M059J (cell line): Measurements from ENCODE around the gene PRKN. TPM values are rescaled to one million over a fixed set of nuclear protein-coding genes. Genes with fewer than 3 reads are reported as not detected.

Source experiments
- DNase-seq: peaks from one replicate; pipeline ENCODE4 v3.0.0-alpha.2; 2012; ENCODE audit warnings: low read depth
- total RNA-seq: library from RNA; depleted of rRNA; stranded (reverse); fragments of >200 nt; shearing (Covaris generic); gene quantifications from 2 replicates; pipeline ENCODE4 v1.2.3, GENCODE V29; 2014

The PRKN gene
- total RNA-seq, 1 experiment from 2014 or later: 0.07 TPM

DNA sequence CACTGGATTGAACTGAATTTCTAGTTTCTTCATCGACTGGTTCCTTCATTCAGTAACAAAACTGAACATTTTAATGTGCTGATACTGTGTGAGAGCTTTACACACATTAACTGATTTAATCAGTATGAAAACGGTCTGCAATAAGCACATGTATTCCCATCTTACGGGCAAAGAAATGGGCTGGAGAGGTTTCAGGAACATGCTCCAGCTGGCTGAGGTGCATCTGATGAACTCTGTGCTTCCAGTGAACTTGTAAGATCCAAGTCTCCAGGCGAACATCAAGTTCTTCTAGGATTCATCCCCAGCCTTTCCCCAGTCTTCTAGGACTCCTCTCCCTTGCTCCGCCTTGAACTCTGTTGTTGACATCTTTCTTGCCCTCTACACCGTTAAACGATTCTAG lies 1233.0 kb downstream of the PRKN start:
- DNase-seq: no peak

DNA sequence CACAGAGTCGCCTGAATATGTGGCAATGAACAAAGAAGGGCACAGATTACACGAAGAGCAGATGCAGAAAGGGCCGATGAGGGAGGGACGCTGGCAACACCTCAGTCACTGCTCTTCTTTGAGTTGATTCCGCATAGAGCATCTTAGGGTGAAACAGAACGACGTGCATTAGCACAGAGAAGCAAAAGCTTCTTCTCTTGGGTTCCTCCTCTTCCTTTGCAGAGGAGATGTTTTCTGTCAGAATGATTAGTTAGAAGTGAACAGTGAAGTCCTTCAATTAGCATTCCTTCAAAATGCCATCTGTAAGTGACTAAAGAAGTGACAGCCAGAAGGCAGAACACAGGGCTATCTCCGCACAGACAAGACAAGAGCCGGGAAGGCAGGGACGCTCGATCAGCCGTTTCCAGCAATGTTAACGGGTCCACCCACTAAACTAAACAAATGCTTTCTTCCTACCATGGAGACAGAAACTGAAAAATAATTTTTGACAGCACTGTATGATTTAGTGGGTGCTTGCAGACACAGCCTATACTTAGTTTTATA lies 1233.9 kb downstream of the PRKN start:
- DNase-seq: no peak

GRCh38 chr6:161489626-161490306 lies 1237.8 kb downstream of the PRKN start:
- peak; percentile 37 for DNase-seq

DNA sequence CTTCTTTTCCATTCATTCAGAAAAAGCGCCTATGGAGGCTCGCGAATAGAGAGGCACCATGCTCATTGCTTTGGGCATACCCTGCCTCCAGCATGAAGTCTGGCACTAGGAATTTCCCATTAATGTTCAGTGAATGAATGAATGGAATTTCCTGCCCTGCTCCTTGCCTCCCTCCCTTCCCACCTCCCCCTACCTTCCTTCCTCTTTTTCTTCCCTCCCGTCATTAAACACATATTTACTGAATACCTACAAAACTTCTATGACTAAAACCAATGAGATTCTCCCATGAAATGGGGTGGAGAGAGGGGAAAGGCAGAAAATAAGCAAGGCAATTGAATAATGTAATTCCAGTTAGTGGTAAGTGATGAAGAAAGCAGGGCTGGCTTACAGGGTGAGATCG lies 1239.9 kb downstream of the PRKN start:
- peak; percentile 69 for DNase-seq

DNA sequence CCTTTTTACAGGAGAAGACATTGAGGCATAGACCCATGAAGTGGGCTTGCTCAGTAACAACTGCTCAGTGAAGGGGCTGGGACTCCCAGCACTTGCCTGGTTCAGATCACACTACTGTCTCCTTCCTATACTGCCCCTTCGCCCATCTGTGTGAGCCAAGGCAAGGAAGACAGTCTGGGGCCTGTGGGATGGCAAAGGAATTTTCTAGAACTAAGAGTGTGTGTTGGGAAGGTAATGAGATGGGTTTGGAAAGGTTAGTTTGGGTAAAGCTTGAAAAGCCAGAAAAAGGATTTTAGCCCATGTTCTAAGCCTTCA lies 1240.4 kb downstream of the PRKN start:
- no peak for DNase-seq

DNA sequence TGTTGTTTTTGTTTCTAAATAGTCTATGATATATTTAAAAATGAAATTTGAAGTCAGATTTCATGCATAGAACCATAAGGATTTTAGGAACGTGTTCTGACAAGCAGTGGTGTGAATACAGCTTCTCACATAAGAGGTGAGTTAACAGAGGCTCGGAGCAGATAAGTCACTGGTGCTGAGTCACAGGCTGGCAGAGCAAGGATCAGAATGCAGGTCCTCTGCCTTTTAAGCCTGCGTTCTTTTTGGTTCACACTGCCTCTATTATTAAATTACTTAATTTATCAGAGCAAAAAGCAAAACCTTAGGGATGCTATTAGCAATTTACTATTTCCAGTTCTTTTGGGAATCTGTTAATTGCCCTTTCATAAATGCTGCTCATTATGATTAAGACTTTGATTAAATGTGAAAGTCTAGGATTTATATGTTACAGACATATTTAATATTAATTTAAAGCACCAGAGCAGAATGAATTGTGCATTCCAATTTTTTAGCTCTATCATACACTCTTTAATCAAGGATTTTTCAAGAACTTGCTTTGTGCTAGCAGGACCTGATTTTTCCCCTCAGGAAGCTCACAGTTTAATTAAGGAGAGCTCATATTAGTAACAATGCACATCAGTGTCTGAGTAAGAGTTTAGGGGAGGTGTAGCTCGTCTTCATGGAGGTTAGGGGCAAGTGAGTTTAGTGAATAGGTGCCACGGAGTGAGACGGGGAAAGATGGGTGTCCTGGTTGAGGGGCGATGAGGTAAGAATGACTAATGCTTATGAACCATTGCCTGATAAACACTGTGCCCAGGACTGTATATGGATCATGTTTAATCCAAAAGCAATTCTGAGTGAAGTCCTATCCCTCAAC lies 1241.0 kb downstream of the PRKN start:
- DNase-seq: peak; percentile 86

DNA sequence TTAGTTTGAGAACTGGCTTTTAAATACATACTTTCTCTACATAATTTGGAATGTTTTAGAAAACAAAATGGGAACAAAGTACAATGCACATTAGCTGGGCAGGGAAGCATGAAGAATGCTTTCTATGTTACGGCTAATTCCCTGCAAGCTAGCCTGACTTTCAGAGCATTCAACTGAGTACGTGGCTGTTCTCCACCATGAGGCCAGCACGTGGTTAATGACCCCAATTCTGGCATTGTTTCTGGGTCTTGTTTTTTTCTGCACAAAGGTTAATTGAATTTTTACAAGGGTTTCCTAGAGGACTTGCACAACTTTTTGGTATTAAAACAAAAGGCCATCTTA lies 1245.1 kb downstream of the PRKN start:
- DNase-seq: no peak

DNA sequence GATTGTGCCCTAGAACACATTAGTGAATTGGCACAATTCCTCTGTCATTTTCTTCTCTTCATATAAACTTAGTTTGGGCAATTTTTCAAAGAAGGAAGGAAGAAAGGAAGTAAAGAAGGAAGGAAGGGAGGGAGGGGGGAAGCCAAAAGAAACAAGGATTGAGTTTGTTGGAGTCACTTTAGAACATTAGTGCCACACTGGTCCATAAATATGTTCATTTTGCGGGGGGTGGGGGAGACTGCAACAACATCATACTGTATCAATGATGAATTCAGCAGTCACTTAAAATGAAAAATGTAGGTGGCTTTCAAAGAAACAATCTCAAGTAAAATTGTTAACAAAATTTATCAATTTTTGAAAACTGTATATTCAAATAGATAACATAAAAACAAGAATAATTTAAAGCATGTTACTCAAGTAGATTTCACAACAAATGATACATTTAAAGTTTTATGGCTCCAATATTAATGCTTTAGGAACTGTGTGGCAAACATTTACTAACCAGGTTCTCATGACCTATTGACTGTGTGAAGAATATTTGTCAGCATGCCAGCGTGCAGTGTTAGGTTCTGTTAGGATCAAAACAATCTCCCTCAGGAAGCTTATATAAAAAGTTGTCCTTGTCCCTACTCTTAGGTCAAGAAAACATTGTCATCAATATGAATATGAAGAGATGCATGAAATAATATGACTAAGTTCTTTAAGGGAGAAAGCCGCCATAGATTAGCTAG lies 1245.6 kb downstream of the PRKN start:
- peak; percentile 56 for DNase-seq

DNA sequence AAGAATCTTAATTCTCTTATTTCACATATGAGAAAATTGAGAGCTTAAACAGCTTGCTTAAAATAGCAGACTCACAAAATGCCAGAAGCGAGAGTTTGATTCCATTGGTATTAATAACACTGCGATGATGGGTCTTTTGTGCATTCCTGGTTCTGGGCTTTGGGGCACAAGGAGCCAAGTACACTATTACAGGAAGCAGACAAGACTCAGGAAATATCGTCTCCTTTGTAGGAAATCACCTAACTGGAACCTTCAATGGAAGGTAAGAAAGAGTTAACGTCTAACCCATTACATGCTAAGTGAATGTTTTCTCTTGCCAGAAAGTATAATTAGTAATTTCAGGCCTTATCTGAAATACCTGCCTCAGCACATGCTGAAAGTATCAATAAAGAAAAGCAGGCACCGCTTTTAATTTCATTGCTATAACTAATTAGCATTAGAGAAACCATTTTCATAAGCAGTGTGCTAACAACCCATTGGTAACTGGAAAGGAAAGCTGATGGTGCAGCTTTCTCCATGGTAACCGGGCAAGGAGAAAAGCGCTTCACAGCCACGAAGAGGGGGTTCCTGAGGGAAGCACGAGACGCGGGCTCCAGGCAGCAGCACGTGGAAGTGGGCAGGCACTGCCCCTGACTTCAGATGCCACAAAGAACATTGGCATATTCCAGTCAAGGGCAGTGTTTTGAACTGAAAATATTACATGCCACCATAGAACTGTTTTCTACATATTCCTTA lies 1247.0 kb downstream of the PRKN start:
- DNase-seq: no peak

DNA sequence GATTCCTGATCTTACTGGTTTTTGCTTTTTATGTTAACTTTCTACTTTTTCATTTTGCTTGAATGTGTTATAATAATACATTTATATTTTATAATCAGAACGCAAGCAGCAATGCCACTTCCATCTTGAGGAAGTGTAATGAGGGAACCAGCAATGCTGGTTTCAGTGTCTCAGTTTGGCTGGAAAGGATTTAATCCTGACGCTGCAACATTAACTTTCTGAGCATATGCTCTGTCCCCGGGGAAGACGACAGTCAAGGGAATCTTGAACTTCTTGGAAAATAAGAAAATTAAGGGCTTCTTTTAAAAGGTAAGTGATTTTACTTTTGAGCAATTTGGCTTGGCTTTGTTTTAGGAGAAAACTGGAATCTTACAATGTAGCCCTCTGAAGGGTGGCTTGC lies 1248.2 kb downstream of the PRKN start:
- no peak for DNase-seq

DNA sequence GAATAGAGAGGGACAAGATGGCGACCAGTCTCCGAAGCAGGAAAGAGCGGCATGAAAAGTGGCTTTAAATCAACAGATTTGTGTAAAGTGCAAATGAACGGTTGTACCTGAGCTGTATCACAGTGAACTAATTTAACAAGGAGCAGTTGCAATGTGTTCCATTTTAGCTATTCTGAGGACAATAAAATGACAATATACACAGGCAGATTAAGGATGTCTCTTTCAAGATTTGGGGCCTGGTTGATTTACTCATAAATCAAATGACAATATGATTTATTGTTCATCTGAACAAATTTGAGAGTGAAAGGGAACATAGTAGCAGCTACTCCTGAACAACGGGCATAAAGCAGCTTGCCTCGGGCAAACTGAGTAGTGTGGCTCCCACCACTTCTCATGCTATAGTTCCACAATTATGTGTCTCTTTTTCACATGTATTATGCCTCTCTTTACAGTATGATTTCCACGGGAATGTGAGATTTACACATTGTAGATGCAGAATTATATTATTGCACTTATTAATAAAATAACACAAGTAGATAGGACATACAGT lies 1249.6 kb downstream of the PRKN start:
- no peak for DNase-seq

- DNase-seq: peak; percentile 95
These were observed 1250.9 kb downstream of the PRKN start for GRCh38 chr6:161476711-161477110.

DNA sequence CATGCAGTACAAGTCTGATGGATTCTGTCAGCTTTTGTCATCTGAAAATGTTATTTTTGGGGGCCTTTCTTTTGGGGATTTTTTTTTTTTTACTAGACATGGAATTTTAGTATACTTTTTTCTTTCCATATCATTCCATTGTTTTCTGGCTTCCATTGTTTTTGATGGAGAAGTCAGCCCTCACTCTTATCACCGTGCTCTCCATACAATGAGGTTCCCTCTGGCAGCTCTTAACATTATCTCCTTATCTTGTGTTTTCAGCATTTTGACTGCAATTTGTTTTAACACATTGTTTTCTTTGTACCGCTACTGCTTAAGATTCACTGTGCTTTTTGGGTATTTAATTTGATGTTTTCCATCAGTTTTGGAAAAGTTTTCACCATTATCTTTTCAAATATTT lies 1262.2 kb downstream of the PRKN start:
- no peak for DNase-seq

DNA sequence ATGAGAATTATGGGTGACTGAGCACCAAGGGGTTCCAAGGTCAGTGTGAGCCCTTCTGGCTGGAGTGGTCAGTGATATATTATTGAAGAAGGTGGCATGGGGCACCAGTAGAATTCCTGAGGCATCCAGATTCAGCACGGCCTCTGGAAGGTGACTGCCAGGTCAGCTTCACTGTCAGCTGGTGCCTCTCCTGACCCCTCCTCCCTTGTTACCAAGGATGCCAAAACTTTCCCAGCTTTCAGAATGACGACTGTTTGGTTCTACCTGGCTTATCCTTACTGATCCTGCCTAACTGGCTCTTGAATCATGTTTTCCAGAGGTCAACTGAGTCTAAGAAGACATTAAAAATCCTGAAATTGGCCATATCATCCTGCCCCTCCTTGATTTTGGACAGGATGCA lies 1264.5 kb downstream of the PRKN start:
- peak; percentile 83 for DNase-seq

GRCh38 chr6:161462148-161462547 lies 1265.4 kb downstream of the PRKN start:
- peak; percentile 94 for DNase-seq

DNA sequence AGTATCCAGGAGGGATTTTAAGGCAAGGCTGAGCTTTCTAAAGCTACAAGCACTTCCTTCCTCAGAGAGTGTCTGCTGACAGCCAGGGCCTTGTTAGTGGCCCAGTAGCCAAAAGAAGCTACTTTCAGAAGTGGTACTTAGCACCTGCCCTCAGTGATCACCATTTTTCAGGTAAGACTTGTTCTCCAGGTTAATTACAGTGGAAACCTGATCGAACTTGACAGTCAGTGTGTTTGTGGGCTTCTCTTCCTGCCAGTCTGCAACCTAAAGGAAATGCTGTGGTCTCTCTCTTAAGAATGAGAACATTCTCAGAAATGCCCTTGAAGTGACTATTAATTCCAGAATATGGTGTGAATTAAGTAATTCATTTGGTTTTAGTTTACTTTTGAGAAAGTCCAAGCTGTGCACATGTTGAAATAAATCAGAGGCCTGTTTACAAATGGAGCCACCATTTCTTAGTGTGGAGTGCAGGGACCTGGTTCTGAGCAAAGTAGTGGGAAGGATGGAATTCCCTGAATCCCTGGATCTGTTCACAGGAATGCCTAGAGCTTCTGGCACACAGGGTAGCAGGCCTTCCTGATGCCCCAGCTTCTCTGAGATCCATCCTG lies 1268.5 kb downstream of the PRKN start:
- DNase-seq: no peak

DNA sequence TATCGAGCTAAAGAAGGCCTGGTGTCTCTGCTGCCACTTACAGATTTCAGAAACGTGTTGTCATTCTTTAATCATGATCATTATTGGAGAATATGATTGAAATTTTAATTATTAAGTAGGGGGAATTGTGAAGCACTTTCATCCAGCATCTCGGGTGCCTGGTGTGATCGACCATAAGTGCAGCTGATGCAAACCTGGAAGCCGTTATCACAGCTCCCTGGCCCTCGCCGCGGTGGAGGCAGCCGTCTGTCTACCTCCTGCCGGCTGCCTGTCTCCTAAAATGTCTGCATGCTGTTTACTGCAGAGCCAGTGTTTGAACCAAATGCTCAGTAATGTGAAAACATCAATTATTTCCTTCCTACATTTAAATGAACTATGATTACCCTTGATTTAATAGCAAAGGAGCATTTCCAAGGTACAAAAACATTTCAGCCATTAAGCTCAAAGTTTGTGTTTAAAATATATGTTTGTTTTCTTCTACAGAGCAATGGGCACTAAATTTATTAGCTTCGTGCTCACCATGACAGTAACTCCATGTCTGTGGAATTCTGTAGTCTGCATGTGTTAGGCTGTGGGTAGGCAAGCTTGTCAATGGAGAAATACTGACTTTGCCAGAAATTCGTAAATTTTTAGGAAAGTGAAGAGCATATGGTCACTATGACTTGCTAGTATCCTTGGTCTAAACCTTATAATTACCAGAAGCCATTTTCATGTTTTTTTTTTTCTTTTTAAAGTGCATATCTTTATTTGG lies 1269.2 kb downstream of the PRKN start:
- no peak for DNase-seq

DNA sequence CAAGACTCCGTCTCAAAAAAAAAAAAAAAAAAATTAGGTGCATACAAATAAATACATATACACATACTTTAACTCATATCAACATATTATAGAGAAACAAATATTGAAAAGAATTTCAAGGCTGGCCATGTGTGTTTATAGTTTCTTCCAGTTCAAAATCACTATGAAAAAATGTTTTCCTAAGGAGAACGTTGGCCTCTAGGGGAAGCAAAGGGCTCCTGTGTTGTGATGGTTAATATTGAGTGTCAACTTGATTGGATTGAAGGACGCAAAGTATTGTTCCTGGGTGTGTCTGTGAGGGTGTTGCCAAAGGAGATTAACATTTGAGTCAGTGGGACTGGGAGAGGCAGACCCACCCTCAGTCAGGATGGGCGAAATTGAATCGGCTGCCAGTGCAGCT lies 1271.7 kb downstream of the PRKN start:
- no peak for DNase-seq

DNA sequence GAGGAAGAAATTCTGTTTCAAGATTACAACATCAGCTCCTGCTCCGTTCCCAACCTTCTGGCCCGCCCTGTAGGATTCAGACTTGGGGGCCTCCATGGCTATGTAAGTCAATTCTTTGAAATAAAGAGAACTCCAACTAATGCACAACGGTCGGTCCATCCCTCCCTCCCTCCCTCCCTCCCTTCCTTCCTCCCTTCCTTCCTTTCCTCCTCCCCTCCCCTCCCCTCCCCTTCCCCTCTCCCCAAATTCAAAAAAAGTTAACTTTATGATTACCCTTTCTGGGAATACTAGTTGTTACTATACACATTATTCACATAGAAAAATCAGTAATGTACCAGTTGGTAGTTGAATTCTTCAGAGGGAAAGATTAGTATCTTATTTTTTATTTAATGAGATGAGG lies 1274.0 kb downstream of the PRKN start:
- DNase-seq: no peak

DNA sequence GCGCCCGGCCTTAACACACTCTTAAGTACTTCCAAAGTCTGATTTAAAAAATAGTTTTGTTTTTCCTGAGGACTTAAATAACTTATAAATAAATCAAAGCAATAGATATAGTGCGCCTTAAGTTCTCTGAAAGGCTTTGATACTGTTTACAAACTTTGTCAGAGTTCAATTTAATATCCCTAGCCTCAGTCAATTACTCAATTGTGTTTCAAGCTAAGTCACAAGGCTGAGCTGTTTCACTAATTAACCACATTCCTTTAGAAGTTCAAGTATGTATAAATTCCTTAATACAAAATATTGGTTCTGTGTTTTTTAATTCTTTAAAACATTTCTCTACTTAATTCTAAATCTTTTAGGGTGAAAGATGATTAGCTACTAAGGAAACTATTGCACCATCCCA lies 1275.3 kb downstream of the PRKN start:
- no peak for DNase-seq

DNA sequence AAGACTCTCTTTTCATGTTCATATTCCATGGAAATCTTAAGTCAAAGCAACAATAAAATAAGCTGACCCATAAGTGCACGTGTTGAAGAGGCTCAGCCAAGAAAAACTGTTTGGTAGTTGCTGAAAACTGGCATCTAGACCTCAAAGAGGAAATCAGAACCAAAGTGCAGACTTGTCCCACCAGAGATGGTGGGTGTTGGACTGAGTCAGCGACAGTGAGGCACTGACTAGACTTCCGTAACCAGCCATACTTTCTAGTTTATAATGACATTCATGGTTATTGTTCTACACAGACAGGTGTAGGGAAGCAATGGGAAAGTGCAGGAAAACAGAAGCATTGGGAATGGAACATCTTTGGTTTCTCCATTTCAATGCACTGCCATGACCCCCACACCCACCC lies 1278.0 kb downstream of the PRKN start:
- DNase-seq: no peak
